ENCODE data around the gene SPON1. TPM values are rescaled to one million over a fixed set of nuclear protein-coding genes. Genes with fewer than 3 reads are reported as not detected.

Gene SPON1
- total and polyA plus RNA-seq, 4 donors, result 0.72 to 4.9 (median 1.2) TPM

GRCh38 chr11:14044916-14045315, 82.4 kb downstream of the SPON1 start:
- Histone ChIP-seq H3K9ac (ENCODE audit: low read depth in 1 of 2, low read length in 2 of 2) (no peak overlapping the region), H3K4me3 (ENCODE audit: low read depth in 1 of 3, low read length in 3 of 3) (no peak overlapping the region), H3K27me3 (ENCODE audit: control insufficient read depth in 4 of 4, insufficient read depth in 4 of 4, low read length in 3 of 4) (no peaks in the 10 kb centered on the region), H3K9me3 (ENCODE audit: control insufficient read depth in 4 of 4, low read length in 3 of 4) (no peaks in the 10 kb centered on the region), H3K36me3 (ENCODE audit: control insufficient read depth in 4 of 4, insufficient read depth in 3 of 4, low read depth in 1 of 4, low read length in 3 of 4) (no peaks in the 10 kb centered on the region), H3K4me1 (ENCODE audit: control insufficient read depth in 4 of 4, insufficient read depth in 4 of 4, low read length in 3 of 4) (no peaks in the 10 kb centered on the region), H3K27ac (ENCODE audit: low read depth in 1 of 2, low read length in 2 of 2) (no peak overlapping the region)
- DNase-seq (ENCODE audit: low spot score), result no peak
- WGBS, result 98% methylated on average over 3 of the region's 3 CpGs
- TF ChIP-seq MAX (IDR thresholded peaks at IDR 0.05) (no peak), HNF4A (conservative IDR thresholded peaks at IDR 0.05) (no peak), GABPA (IDR thresholded peaks at IDR 0.05 in 1 of 2, conservative IDR thresholded peaks at IDR 0.05 in 1 of 2) (no peak), HNF4G (IDR thresholded peaks at IDR 0.05) (no peak), RAD21 (IDR thresholded peaks at IDR 0.05) (no peak), JUND (IDR thresholded peaks at IDR 0.05) (no peak)

GRCh38 chr11:14045417-14045816, 82.9 kb downstream of the SPON1 start:
- Histone ChIP-seq H3K4me3 (ENCODE audit: low read depth in 1 of 3, low read length in 3 of 3) (no peak overlapping the region), H3K36me3 (ENCODE audit: control insufficient read depth in 4 of 4, insufficient read depth in 3 of 4, low read depth in 1 of 4, low read length in 3 of 4) (no peaks in the 10 kb centered on the region), H3K27me3 (ENCODE audit: control insufficient read depth in 4 of 4, insufficient read depth in 4 of 4, low read length in 3 of 4) (no peaks in the 10 kb centered on the region), H3K9me3 (ENCODE audit: control insufficient read depth in 4 of 4, low read length in 3 of 4) (no peaks in the 10 kb centered on the region), H3K4me1 (ENCODE audit: control insufficient read depth in 4 of 4, insufficient read depth in 4 of 4, low read length in 3 of 4) (no peaks in the 10 kb centered on the region), H3K27ac (ENCODE audit: low read depth in 1 of 2, low read length in 2 of 2) (no peak overlapping the region), H3K9ac (ENCODE audit: low read depth in 1 of 2, low read length in 2 of 2) (no peak overlapping the region)
- DNase-seq (ENCODE audit: low spot score), result no peak
- 98% methylated on average over 2 of the region's 2 CpGs for WGBS
- no peak for TF ChIP-seq YY1 (IDR thresholded peaks at IDR 0.05)
- TF ChIP-seq FOXA2 (IDR thresholded peaks at IDR 0.05), result no peak
- TF ChIP-seq HNF4G (IDR thresholded peaks at IDR 0.05), result no peak
- no peak for TF ChIP-seq NR2F2 (IDR thresholded peaks at IDR 0.05)
- no peak for TF ChIP-seq SP1 (IDR thresholded peaks at IDR 0.05)
- TF ChIP-seq FOXA1 (IDR thresholded peaks at IDR 0.05), result no peak
- no peak for TF ChIP-seq ATF3 (IDR thresholded peaks at IDR 0.05)
- no peak for TF ChIP-seq TAF1 (conservative IDR thresholded peaks at IDR 0.05)
- TF ChIP-seq RAD21 (IDR thresholded peaks at IDR 0.05), result no peak
- no peak for TF ChIP-seq ZBTB33 (IDR thresholded peaks at IDR 0.05)
- TF ChIP-seq GABPA (IDR thresholded peaks at IDR 0.05 in 1 of 2, conservative IDR thresholded peaks at IDR 0.05 in 1 of 2), result no peak
- TF ChIP-seq CTCF (IDR thresholded peaks at IDR 0.05; ENCODE audit: low read depth, low read length, missing input control), result no peak
- TF ChIP-seq EGR1 (IDR thresholded peaks at IDR 0.05; ENCODE audit: low read depth in 2 of 2), result no peak
- no peak for TF ChIP-seq RXRA (IDR thresholded peaks at IDR 0.05)
- TF ChIP-seq HNF4A (conservative IDR thresholded peaks at IDR 0.05), result no peak
- TF ChIP-seq MAX (IDR thresholded peaks at IDR 0.05), result no peak
- TF ChIP-seq REST (IDR thresholded peaks at IDR 0.05), result no peak
- no peak for TF ChIP-seq JUND (IDR thresholded peaks at IDR 0.05)
